SK-N-SH (cell line): ENCODE results near the gene SMPDL3B.

Source experiments
- CTCF ChIP-seq: fragments of 200-600 bp; sonication (generic); IDR thresholded peaks from 2 replicates; pipeline ENCODE4 v1.6.1; 2017; ENCODE audit warnings: antibody characterized with exemption, mild to moderate bottlenecking, moderate library complexity
- EP300 ChIP-seq, 2 experiments: IDR thresholded peaks; 2 replicates each; pipeline versions ENCODE4 v1.4.0 to v1.6.1; 2012; ENCODE audit warnings: borderline replicate concordance in 1 of 2, low read depth in 1 of 2, low read length in 1 of 2
- JUND ChIP-seq: IDR thresholded peaks from 2 replicates; pipeline ENCODE4 v1.4.0; 2012
- MAX ChIP-seq: IDR thresholded peaks from 2 replicates; pipeline ENCODE4 v1.4.0; 2012; ENCODE audit warnings: low read depth
- POLR2AphosphoS5 ChIP-seq: IDR thresholded peaks from 2 replicates; pipeline ENCODE4 v1.6.1; 2012; ENCODE audit warnings: low read depth, low read length
- RCOR1 ChIP-seq: fragments of 150-350 bp; IDR thresholded peaks from 2 replicates; pipeline ENCODE4 v1.6.1; 2017; ENCODE audit warnings: antibody characterized with exemption, low read length
- TCF12 ChIP-seq: IDR thresholded peaks from 2 replicates; pipeline ENCODE4 v1.4.0; 2012
- USF2 ChIP-seq: fragments of 150-350 bp; IDR thresholded peaks from 2 replicates; pipeline ENCODE4 v1.6.1; 2017; ENCODE audit warnings: antibody characterized with exemption, low read length, low read depth, borderline replicate concordance

- TF ChIP-seq CTCF = no peak
- TF ChIP-seq MAX = no peak
- no peak for TF ChIP-seq JUND
- TF ChIP-seq RCOR1 = no peak
- TF ChIP-seq TCF12 = no peak
- TF ChIP-seq USF2 = no peak
- TF ChIP-seq EP300 (IDR thresholded peaks at IDR 0.05; ENCODE audit: borderline replicate concordance in 1 of 2, low read depth in 1 of 2, low read length in 1 of 2) = no peak
- no peak for TF ChIP-seq POLR2AphosphoS5
Observed at GRCh38 chr1:27915082-27915575, 19.7 kb upstream of the SMPDL3B start.
